Stimulated activated CD4-positive, alpha-beta T cell treated with anti-CD3 and anti-CD28 coated beads, Interleukin-2, amount 100 ng/mL, for 24 hours (primary cell): ENCODE measurements around the gene ADAP1.

Source experiments
- DNase-seq, 2 donors: peaks; one replicate each; pipeline ENCODE4 v3.0.0-alpha.2; 2020

The ADAP1 gene

DNA sequence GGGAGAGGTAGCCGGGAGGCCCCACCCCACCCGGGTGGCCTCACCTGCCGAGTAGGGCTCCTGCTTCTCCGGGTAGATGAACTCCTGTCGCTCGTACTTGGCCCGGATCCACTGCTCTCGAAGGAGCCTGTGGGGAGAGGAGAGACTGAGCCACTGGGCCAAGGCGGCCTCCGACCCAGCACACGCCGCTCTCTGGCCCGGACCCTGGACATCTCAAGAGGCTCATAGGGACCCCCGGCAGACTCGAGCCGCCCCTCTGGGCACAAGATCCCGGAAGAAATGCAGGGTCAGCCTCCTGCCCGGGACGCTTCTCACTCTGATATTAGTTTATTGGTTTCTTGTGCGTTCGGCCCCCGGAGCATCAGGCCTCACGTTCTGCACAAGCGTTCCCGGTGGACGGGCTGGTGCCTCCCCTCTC is 34.5 kb downstream of the ADAP1 start:
- no peak for DNase-seq

DNA sequence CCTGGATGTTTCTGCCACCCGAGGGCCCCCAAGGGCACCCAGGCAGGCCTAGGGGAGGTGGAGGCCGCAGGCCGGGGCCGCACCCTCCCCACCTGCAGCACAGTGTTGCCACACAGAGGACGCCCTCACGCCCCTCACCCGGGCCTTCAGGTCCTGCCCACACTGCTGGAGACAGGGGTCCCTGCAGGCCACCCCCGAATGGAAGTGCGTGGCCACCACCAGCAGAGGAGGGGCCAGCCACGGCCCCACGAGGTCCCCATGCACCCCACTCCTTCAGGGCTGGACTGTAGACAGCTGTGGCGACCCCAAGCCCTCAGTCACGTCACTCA is 35.4 kb downstream of the ADAP1 start:
- no peak for DNase-seq

DNA sequence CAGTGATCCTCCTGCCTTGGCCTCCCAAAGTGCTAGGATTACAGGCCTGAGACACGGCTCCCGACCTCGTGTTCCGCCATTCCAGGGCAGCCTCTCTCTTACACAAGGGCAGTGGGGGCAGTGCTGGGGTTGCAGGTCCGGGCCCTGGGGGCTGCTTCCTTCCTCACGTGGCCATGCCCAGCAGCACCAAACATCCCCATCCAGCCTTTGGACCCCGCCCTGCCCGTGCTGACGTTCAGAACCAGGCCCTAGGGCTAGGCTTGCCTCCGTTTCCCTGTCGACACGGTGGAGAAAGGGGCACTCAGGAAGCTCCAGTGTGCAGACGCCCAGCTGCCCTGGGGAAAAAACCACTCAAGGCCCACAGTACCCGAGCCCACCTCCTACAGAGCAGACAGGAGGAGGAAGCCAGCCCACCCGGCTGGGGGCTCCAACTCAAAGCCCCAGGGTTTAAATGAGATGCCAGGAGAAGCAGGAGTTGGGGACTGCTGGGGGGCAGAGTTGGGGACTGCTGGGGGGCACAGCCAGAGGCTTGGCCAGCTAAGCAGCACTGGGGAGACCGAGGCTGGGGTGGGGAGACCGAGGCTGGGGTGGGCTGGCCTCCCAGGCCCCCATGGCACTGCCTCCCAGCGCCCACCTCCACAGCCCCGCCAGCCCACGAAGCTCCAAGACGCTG is 35.9 kb downstream of the ADAP1 start:
- DNase-seq, result no peak

DNA sequence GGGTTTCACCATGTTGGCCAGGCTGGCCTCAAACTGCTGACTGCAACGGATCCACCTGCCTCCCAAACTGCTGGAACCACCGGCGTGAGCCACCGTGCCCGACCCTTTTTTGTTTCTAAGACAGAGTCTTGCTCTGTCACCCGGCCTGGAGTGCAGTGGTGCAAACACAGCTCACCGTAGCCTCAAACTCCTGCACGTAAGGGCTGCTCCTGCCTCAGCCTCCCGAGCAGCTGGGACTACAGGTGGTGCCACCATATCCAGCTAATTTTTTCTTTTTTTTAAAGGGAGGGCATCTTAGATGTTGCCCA is 36.4 kb downstream of the ADAP1 start:
- no peak for DNase-seq

GRCh38 chr7:917255-918117 is 37.0 kb downstream of the ADAP1 start:
- no peak for DNase-seq

DNA sequence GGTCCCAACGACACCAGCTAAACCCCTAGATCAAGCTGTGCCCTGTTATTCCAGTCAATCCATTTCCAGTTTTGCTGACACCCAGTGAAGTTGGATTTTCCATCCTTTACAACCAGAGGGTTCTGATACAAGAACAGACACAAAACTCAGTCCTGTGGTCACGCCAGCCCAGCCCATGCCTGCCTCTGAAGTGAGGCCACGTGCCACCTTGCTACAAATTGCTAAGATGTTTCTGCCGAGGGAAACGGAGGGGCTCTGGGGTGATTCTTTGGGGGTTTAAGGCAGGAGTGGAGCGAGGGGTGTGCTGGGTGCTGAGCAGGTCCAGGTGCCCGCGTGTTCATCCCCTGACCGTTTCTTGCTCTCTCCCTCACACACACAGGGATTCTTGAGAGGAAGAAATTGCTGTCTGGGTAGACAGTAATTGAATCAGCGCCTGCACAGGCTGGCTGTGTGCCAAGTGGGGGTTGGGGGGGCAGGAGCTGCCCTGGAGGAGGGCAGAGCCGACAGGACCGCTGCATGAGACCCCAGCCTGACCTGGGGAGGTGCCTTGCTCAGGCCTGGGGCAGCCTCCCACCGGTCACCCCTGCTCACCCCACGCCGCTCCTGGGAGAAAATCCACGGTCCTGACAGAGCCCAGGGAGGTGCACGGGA is 38.1 kb downstream of the ADAP1 start:
- DNase-seq, result no peak

DNA sequence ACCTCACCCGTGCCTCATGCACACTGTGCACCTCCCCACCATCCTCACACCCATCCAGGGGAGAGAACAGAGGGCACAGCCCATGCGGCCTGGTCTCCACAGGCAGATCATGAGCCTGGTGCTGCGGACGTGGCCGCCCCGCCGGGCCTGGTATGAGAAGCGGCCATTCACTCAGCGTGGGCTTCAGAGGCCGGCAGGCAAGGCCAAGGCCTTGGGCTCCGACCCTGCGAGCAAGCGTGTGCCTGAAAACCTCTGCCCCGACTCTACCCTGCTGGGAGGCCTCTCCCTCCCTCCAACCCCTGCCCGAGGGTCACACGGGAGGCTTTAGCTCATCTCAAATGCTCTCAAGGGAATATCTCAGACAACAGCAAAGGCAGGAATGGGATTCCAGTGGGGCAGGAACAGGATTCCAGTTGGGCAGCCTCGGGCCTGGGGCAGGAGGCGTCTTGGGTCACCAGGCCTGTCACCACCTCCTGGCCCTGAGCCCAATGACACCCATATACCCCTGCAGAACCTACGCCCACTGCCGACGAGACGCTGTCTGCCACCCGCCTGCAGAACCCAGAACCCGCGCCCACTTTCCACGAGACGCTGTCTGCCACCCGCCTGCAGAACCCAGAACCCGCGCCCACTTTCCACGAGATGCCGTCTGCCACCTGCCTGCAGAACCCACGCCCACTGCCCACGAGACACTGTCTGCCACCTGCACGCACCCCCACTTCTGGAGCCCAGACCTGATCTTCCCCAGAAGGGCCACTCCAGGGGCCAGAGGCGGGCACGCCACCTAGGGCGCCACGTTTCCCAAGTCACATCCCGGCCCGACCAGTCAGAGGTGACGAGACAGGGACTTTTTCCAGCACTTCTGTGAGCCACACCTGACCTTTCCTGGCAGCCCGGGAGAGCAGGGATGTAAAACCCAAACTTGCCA is 38.9 kb downstream of the ADAP1 start:
- DNase-seq, result no peak

DNA sequence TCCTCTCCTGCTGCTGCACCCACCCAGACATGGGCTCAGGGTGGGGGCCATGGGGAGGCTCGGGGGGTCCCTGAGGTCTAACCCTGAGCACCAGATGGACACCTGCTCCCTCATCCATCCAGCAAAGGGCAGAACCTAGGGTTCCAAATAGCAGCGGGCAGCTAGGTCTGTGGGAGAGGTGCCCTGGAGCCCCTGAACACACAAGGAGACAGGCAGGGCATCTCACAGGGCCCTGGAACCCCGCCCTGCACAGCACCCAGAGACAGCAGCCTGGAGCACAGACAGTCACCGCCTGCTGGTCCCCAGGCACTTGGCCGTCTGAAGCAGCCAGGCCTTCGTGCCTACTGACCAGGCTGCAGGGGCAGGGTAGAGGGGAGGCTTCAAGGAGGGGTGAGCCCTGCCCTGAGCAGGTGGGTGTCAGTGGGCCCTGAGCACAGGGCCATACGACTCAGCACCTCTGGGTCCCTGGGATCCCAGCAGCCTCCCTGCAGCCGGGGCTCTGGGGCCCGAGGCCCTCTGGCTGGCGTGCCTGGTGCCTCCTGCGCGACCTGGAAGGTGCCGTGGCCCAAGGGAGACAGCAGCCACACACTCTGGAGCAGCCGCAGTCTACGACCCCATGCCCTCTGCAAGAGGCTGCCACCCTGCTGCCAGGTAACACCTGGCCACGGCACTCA is 39.8 kb downstream of the ADAP1 start:
- no peak for DNase-seq

DNA sequence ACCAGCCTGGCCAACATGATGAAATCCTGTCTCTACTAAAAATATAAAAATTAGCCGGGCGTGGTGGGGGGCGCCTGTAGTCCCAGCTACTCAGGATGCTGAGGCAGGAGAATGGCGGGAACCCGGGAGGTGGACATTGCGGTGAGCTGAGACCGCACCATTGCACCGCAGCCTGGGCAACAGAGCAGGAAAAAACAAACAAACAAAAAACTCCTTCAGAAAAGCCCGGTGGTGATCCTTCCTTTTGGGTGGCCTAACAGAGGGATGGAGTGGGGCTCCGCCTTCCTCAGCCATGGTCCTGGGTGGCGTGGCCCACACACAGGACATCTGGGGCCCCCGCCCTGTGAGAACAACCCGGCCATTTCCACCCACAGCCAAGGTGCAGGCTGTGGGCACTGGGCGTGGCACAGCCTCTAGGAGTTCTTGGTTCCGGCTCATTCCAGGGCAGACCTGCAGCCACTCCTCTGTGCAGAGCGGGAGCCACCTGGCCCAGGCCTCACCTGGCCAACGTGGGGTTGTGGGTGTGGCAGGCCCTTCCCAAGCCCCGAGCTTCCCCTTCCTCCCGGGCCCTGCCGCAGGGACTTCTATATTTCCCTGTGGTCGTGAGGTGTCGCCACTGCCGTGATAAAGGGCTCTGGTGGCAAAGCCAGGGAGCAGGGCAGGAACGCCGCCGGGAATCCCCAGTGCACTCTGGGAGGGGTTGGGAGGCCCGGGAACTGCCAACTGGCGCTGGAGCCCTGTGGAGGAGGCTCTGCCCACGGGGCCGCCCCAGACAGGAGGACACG is 40.6 kb downstream of the ADAP1 start:
- DNase-seq, result no peak

DNA sequence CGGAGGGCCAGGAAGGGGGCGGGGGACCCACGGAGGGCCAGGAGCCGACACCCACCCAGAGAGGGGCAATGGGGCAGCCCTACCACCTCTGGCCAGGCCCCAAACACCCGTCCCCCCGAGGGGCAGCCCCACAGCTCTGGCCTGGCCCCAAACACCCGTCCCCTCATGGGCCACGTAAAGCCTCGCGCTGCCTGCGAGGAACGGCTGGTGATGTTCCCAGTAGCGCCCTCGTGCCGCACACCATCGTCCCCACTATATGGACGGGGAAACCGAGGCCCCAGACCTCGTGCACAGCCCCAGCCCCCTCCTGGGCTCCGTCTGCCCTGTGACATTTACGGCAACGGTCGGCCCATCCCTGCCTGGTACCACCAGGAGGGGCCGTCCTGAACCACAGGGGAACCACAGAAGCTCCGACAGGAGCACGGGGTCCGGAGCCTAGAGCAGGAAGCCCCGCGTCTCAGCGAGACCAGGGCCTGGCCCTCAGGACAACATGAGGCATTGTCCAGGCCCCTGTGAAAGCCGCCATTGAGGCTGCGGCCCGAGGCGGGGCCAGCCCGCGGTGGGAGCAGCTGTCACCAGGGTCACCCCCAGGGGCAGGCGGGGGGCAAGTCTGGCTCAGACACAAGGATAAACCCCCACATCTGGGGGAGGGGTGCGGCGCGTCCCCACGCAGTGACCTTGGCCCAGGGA is 42.5 kb downstream of the ADAP1 start:
- DNase-seq, result no peak

DNA sequence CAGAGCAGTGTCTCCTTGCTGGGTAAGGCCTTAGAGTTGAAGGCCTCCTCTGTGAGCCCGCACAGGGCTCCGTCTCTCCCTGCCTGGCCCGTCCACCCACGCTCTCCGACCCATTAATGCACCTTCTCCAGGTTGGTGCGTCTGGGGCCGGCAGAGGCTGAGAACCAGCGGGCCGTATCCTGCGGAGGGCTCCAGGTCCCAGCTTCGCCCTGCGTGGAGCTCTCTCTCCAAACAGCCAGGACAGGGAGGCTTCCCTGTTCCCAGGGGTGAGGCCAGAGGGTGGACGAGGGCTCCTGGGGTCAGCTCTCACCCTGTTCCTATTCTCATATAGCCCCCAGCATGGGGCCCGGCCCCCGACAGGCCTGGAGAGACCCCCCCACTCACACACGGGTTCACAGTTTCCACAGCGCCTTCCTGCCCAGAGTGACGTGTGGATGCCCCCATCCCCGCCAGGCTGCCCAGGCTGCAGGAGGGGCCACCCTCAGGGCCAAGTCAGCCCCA is 43.5 kb downstream of the ADAP1 start:
- DNase-seq, result no peak

GRCh38 chr7:910441-910861 is 44.0 kb downstream of the ADAP1 start:
- DNase-seq, result no peak

DNA sequence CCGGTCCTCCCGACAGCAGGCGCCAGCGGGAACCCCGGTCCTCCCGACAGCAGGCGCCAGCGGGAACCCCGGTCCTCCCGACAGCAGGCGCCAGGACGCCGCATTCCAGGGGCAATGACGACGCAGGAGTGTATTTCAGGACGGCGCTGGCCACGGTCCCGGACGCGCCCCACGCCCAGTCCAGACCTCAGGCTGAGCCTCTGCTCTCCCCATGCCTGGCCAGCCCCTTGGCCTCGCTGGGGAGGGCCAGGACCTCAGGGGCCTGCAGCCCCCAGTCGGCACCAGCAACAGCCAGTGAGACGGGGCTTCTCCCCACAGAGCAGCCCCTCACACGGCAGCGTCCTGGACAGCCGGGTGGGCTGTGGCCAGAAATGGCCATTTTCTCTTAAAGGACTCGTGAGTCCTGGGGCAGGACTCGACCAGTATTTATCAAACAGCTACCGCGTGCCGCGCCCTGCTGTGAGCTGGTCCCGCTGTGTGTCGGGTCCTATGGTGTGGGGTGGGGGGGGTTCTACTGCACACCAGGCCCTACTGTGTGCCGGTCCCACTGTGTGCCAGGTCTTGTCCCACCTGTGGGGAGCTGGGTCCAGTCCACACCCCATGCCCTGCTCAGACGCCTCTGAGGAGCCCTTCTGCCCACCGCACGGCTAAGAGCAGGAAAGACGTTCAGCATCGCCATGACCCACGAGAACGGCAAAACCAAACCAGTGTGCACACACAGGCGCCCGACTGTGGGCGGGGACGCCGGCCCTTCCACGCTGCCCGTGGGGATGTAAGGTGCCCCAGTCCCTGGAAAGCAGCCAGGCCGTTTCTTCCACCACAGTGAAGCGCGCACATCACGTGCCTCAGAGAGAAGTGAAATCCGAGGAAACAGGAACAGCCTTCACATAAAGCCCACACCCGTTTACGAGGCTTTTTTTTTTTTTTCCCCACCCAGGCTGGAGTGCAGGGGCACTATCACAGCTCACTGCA is 44.8 kb downstream of the ADAP1 start:
- peak in 1 of 2 donors; percentile 39 for DNase-seq

- DNase-seq, result peak; percentile 74 to 78
These were observed 45.7 kb downstream of the ADAP1 start for GRCh38 chr7:908591-909357.

GRCh38 chr7:908159-908581 is 46.3 kb downstream of the ADAP1 start:
- no peak for DNase-seq

DNA sequence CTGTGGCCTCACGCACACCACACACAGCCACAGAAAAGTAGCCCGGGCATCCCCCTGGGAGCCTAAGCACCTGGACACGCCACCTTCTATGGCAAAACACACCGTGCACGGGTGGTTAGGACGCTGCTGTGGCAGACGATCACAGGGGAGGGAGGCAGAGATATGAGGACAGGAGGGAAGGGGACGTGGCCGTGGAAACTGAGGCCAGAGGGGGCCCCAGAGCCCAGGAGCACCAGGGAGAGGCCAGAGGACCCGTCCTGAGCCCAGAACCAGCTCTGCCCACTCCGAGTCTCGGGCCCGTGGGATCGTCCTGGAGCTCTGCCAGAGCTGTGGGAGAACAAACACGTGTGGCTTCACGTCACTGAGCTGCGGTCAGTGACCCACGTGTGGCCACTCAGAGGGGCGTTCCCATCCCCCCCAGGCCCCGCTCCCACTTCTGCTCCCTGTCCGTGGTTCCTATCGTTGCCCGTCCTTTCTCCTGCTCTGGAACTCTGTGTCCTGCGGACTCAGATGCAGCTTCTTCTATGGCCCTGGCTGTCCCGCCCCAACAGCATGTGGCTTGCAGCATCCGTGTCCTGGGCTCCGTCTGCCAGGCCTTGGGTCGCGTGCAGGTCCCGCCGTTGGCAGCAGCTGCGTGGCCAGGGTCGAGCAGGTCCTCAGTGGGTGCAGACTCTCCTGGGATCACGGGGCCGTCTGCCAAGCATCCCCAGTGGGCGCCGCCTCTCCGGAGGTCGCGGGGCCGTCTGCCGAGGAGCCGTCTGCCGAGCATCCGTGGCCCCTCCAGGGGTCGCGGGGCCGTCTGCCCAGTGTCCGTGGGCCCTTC is 47.1 kb downstream of the ADAP1 start:
- no peak for DNase-seq

- DNase-seq, result no peak
These were observed 47.7 kb downstream of the ADAP1 start for GRCh38 chr7:906776-907157.

GRCh38 chr7:904847-905246 is 49.6 kb downstream of the ADAP1 start:
- DNase-seq, result no peak
